CD4-positive, alpha-beta T cell (primary cell): Measurements from ENCODE around the gene NIPAL4. TPM values are rescaled to one million over a fixed set of nuclear protein-coding genes. Genes with fewer than 3 reads are reported as not detected.
A peak's percentile ranks its signal among the peaks of the same experiment; 100 is the strongest.

Experiments
- ATAC-seq: fragments of 200-7000 bp; cut with Tn5 transposase; one replicate; pipeline ENCODE4 v1.10.0; 2022; ENCODE audit warnings: mild to moderate bottlenecking; ENCODE audit not compliant: poor library complexity
- CTCF ChIA-PET: fragments of 350-600 bp; sonication (Branson Sonifier 250); formaldehyde crosslinking; loops from one replicate; lab custom pipeline; 2021; ENCODE audit warnings: antibody characterized with exemption, inconsistent platforms; lab: Charles Lee
- POLR2A ChIA-PET: fragments of 350-600 bp; sonication (Branson Sonifier 250); formaldehyde crosslinking; loops from one replicate; lab custom pipeline; 2021; ENCODE audit warnings: antibody characterized with exemption, inconsistent platforms; lab: Charles Lee
- DNase-seq, 14 experiments: peaks; one replicate each; pipeline ENCODE4 v3.0.0-alpha.2; 2013 to 2020; ENCODE audit warnings: mixed read lengths in 2 of 14
- H3K27ac ChIP-seq, 2 donors: one replicate each; pipeline versions ENCODE4 v1.5.1 to v1.7.0; 2013; ENCODE audit warnings: low read length in 2 of 2, low read depth in 1 of 2, mild to moderate bottlenecking in 1 of 2
- H3K27me3 ChIP-seq, 2 experiments: 1 replicate in 1 of 2; 2 replicates in 1 of 2; pipeline versions ENCODE4 v1.6.1 to v1.7.0; 2013; ENCODE audit warnings: low read length in 2 of 2, control low read depth in 1 of 2, mild to moderate bottlenecking in 1 of 2, moderate library complexity in 1 of 2; ENCODE audit not compliant: insufficient read depth in 2 of 2, control insufficient read depth in 1 of 2
- H3K36me3 ChIP-seq: one replicate; pipeline ENCODE4 v1.6.1; 2013; ENCODE audit warnings: low read length, control low read depth; ENCODE audit not compliant: insufficient read depth
- H3K4me1 ChIP-seq: one replicate; pipeline ENCODE4 v1.6.1; 2013; ENCODE audit warnings: low read length, control low read depth; ENCODE audit not compliant: insufficient read depth
- H3K4me3 ChIP-seq: one replicate; pipeline ENCODE4 v1.5.1; 2013; ENCODE audit warnings: mild to moderate bottlenecking, low read length, moderate library complexity
- H3K9me3 ChIP-seq, 2 experiments: 1 replicate in 1 of 2; 2 replicates in 1 of 2; pipeline versions ENCODE4 v1.6.1 to v1.7.0; 2013; ENCODE audit warnings: low read length in 2 of 2, mild to moderate bottlenecking in 2 of 2, control low read depth in 1 of 2, moderate library complexity in 1 of 2; ENCODE audit not compliant: control insufficient read depth in 1 of 2, insufficient read depth in 1 of 2
- H3K27ac Mint-ChIP-seq: one replicate; pipeline ENCODE4 v1.8.0; 2020; ENCODE audit warnings: mixed read lengths
- H3K27me3 Mint-ChIP-seq: one replicate; pipeline ENCODE4 v1.8.0; 2021; ENCODE audit warnings: mixed read lengths
- H3K36me3 Mint-ChIP-seq: one replicate; pipeline ENCODE4 v1.8.0; 2021; ENCODE audit warnings: low read depth, mixed read lengths
- H3K4me1 Mint-ChIP-seq: one replicate; pipeline ENCODE4 v1.8.0; 2021; ENCODE audit warnings: low read depth, mixed read lengths
- H3K4me3 Mint-ChIP-seq: one replicate; pipeline ENCODE4 v1.8.0; 2020; ENCODE audit warnings: mild to moderate bottlenecking, mixed read lengths
- H3K9me3 Mint-ChIP-seq: one replicate; pipeline ENCODE4 v1.8.0; 2020; ENCODE audit warnings: mixed read lengths
- intact Hi-C, 2 experiments: fragments of 100-400 bp; cut with DNase I in 1 of 2; cut with micrococcal nuclease in 1 of 2; formaldehyde crosslinking; loops; one replicate each; pipeline versions ENCODE4 v1.15.1 to v1.9.0; 2023 to 2025; cut with DNase I, micrococcal nuclease
- total RNA-seq, 174 experiments: library from RNA in 2 of 174; stranded (reverse) in 2 of 174; gene quantifications; one replicate each; pipeline ENCODE4 v1.2.3 and lab custom pipeline; 2021 to 2026
- TF ChIP-seq, protein P1 (sequence below): fragments of 200-600 bp; IDR thresholded peaks from one replicate; pipeline ENCODE4 v1.8.0; 2022; ENCODE audit warnings: antibody characterized with exemption, mild to moderate bottlenecking

Gene NIPAL4
- total RNA-seq, 2 experiments from 2014 or later, result 0.16 to 0.45 TPM

DNA sequence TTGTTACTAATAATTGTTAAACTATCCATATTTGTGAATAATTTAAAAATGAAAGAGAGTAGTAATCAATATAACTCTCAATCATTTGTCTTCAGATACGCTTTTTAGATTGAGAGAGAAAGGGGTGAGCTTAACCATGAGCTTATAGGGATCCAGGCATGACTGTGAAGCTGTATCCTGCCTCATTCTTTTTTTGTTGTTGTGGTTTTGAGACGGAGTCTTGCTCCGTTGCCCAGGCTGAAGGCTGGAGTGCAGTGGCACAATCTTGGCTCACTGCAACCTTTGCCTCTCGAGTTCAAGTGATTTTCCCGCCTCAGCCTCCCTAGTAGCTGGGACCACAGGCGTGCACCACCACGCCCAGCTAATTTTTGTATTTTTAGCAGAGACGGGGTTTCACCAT lies 44.0 kb downstream of the NIPAL4 start:
- H3K4me3 Mint-ChIP-seq, result no peak overlapping the region
- Histone ChIP-seq H3K36me3 (peaks cover 83% of the 10 kb centered on the region), H3K9me3 (no peaks in the 10 kb centered on the region), H3K27me3 (no peaks in the 10 kb centered on the region), H3K4me3 (no peak overlapping the region), H3K27ac (no peak overlapping the region), H3K4me1 (peaks cover 15% of the 10 kb centered on the region)
- no peaks in the 10 kb centered on the region for H3K9me3 Mint-ChIP-seq
- no peak overlapping the region for H3K27ac Mint-ChIP-seq
- no peak for ATAC-seq
- peaks cover 48% of the 10 kb centered on the region for H3K36me3 Mint-ChIP-seq
- TF ChIP-seq, protein P1, sequence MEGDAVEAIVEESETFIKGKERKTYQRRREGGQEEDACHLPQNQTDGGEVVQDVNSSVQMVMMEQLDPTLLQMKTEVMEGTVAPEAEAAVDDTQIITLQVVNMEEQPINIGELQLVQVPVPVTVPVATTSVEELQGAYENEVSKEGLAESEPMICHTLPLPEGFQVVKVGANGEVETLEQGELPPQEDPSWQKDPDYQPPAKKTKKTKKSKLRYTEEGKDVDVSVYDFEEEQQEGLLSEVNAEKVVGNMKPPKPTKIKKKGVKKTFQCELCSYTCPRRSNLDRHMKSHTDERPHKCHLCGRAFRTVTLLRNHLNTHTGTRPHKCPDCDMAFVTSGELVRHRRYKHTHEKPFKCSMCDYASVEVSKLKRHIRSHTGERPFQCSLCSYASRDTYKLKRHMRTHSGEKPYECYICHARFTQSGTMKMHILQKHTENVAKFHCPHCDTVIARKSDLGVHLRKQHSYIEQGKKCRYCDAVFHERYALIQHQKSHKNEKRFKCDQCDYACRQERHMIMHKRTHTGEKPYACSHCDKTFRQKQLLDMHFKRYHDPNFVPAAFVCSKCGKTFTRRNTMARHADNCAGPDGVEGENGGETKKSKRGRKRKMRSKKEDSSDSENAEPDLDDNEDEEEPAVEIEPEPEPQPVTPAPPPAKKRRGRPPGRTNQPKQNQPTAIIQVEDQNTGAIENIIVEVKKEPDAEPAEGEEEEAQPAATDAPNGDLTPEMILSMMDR, result no peak
- intact Hi-C loops, result no loop called here
- no peaks in the 10 kb centered on the region for H3K27me3 Mint-ChIP-seq
- H3K4me1 Mint-ChIP-seq, result peaks cover 15% of the 10 kb centered on the region
- DNase-seq, result no peak
- ChIA-PET POLR2A (no interaction called here), CTCF (no interaction called here)

DNA sequence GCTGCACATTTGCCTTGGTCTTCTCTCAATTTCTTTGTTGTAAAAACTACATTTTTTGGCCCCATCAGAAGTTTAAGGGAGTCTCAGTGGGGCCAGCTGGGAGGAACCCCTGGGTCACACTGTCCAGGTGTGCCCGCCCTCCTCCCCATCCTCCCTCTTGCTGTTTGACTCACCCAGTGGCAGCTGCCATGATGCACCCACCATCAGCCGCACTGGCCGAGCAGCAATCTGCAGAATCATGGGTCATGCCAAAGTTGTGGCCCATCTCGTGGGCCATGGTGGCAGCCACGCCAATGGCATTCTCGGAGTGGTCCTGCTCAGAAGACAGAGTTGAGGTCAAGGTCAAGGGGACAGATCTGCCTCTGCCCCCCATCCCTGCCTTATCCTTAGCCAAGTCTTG lies 45.5 kb downstream of the NIPAL4 start:
- H3K9me3 ChIP-seq, result no peaks in the 10 kb centered on the region
- intact Hi-C loops, result no loop called here
- ChIA-PET CTCF (no interaction called here), POLR2A (no interaction called here)
- H3K4me3 ChIP-seq, result no peak overlapping the region
- peaks cover 15% of the 10 kb centered on the region for H3K4me1 Mint-ChIP-seq
- no peaks in the 10 kb centered on the region for H3K27me3 ChIP-seq
- TF ChIP-seq, protein P1, result no peak
- no peak overlapping the region for H3K27ac ChIP-seq
- DNase-seq (no peak), ATAC-seq (no peak)
- peak overlapping the region; percentile 34 for H3K27ac Mint-ChIP-seq
- H3K4me1 ChIP-seq, result peaks cover 15% of the 10 kb centered on the region
- H3K4me3 Mint-ChIP-seq, result no peak overlapping the region
- H3K36me3 ChIP-seq, result peaks cover 84% of the 10 kb centered on the region
- H3K9me3 Mint-ChIP-seq, result no peaks in the 10 kb centered on the region
- H3K27me3 Mint-ChIP-seq, result no peaks in the 10 kb centered on the region
- peaks cover 48% of the 10 kb centered on the region for H3K36me3 Mint-ChIP-seq

DNA sequence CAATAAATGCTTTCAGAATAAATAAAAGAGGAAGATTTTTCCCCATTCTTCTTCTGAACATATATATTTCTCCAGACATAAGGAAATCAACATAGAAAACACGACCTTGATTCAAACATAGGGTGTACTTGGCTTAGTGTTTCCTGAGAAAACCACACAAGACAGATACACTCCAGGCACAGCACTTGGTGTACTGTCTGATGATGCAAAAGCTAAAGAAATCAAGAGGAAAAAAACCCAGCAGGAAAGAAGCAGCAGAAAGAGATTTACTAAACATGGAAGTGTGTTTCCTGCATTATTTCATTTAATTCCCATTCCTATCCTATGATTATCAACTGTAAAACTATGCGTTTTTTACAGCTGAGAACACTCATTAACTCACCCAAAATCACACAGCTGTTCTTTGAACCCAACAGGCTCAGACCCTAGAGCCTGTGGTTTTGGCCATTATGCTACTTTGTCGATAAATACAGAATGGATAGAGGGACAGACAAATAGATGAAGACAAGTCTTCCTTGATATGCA lies 46.1 kb downstream of the NIPAL4 start:
- ATAC-seq (no peak), DNase-seq (no peak)
- Histone ChIP-seq H3K27ac (no peak overlapping the region), H3K36me3 (peaks cover 79% of the 10 kb centered on the region), H3K4me3 (no peak overlapping the region), H3K4me1 (peaks cover 15% of the 10 kb centered on the region), H3K9me3 (no peaks in the 10 kb centered on the region), H3K27me3 (no peaks in the 10 kb centered on the region)
- no peak overlapping the region for H3K4me3 Mint-ChIP-seq
- TF ChIP-seq, protein P1, result no peak
- intact Hi-C loops, result no loop called here
- H3K9me3 Mint-ChIP-seq, result no peaks in the 10 kb centered on the region
- peaks cover 15% of the 10 kb centered on the region for H3K4me1 Mint-ChIP-seq
- CTCF ChIA-PET, result no interaction called here
- H3K27me3 Mint-ChIP-seq, result no peaks in the 10 kb centered on the region
- no peak overlapping the region for H3K27ac Mint-ChIP-seq
- POLR2A ChIA-PET, result no interaction called here
- H3K36me3 Mint-ChIP-seq, result peaks cover 42% of the 10 kb centered on the region
